ENCODE results near the gene UNC79.

The UNC79 gene

GRCh38 chr14:93476305-93476704 is 45.6 kb downstream of the UNC79 start:
- TF ChIP-seq CTCF (IDR thresholded peaks at IDR 0.05) = no peak

- TF ChIP-seq CTCF (IDR thresholded peaks at IDR 0.05) = no peak
Observed at GRCh38 chr14:93480867-93481266, 50.1 kb downstream of the UNC79 start.

- TF ChIP-seq CTCF (IDR thresholded peaks at IDR 0.05) = no peak
Observed at GRCh38 chr14:93481758-93482157, 51.0 kb downstream of the UNC79 start.

GRCh38 chr14:93490001-93490400 is 59.3 kb downstream of the UNC79 start:
- TF ChIP-seq CTCF (IDR thresholded peaks at IDR 0.05) = no peak

GRCh38 chr14:93493054-93493453 is 62.3 kb downstream of the UNC79 start:
- no peak for TF ChIP-seq CTCF (IDR thresholded peaks at IDR 0.05)

GRCh38 chr14:93496856-93497741 is 66.4 kb downstream of the UNC79 start:
- TF ChIP-seq CTCF (IDR thresholded peaks at IDR 0.05) = no peak

- no peak for TF ChIP-seq CTCF (IDR thresholded peaks at IDR 0.05)
Observed at GRCh38 chr14:93510056-93510455, 79.3 kb downstream of the UNC79 start.
